NT2/D1 (cell line): Measurements from ENCODE around the gene STN1.

ENCODE experiments used
- SUZ12 ChIP-seq: IDR thresholded peaks from 2 replicates; pipeline ENCODE4 v1.6.1; 2011; ENCODE audit not compliant: insufficient read length, insufficient read depth; ENCODE audit errors: extremely low read depth
- YY1 ChIP-seq: IDR thresholded peaks from 2 replicates; pipeline ENCODE4 v1.6.1; 2011; ENCODE audit not compliant: insufficient read length, insufficient read depth
- ZNF274 ChIP-seq: IDR thresholded peaks from 2 replicates; pipeline ENCODE4 v1.6.1; 2011; ENCODE audit warnings: mild to moderate bottlenecking, low read depth, low read length

- TF ChIP-seq YY1 (no peak), ZNF274 (no peak), SUZ12 (no peak)
Measured at GRCh38 chr10:103901299-103901698, 16.7 kb downstream of the STN1 start.
